Spinal cord (tissue), 10 donors: ENCODE data around the gene SLC6A1. TPM values are rescaled to one million over a fixed set of nuclear protein-coding genes. Genes with fewer than 3 reads are reported as not detected.

ENCODE experiments used
- DNase-seq, 6 donors: peaks; one replicate each; pipeline versions ENCODE4 v3.0.0 to v3.0.0-alpha.2; 2013 to 2015; ENCODE audit warnings: low spot score in 6 of 6, low read depth in 4 of 6
- H3K27ac ChIP-seq: one replicate; pipeline ENCODE4 v1.5.1; 2013; ENCODE audit warnings: low read depth, low read length, control low read depth
- H3K27me3 ChIP-seq: one replicate; pipeline ENCODE4 v1.6.1; 2013; ENCODE audit warnings: low read length; ENCODE audit not compliant: control insufficient read depth, insufficient read depth
- H3K36me3 ChIP-seq: one replicate; pipeline ENCODE4 v1.6.1; 2013; ENCODE audit warnings: low read length; ENCODE audit not compliant: control insufficient read depth, insufficient read depth
- H3K4me1 ChIP-seq: one replicate; pipeline ENCODE4 v1.6.1; 2013; ENCODE audit warnings: low read length; ENCODE audit not compliant: control insufficient read depth, insufficient read depth
- H3K4me3 ChIP-seq: one replicate; pipeline ENCODE4 v1.5.1; 2013; ENCODE audit warnings: low read depth, low read length, control low read depth
- H3K9me3 ChIP-seq: one replicate; pipeline ENCODE4 v1.6.1; 2013; ENCODE audit warnings: low read length; ENCODE audit not compliant: control insufficient read depth, insufficient read depth
- WGBS: methylation state at CpG from one replicate; pipeline ENCODE4 v1.1.5; 2013; ENCODE audit warnings: missing lambda C conversion rate; ENCODE audit not compliant: insufficient coverage; 5-methylcytosine and 5-hydroxymethylcytosine counted together
- polyA plus RNA-seq, 2 donors: library from polyadenylated mRNA; unstranded; fragments of 120-200 nt; gene quantifications; one replicate each; pipeline ENCODE4 v1.2.1, GENCODE V29; 2013; ENCODE audit not compliant: insufficient read length in 2 of 2
- total RNA-seq, 2 donors: library from RNA; depleted of rRNA in 1 of 2; stranded (reverse); fragments of 120-200 nt in 1 of 2; fragments of >200 nt in 1 of 2; gene quantifications; one replicate each; pipeline versions ENCODE4 v1.2.3 to v1.2.4, GENCODE V29; 2013 to 2014
- donor health status: healthy.

Gene SLC6A1
- total and polyA plus RNA-seq, 4 donors = 228 to 740 (median 376) TPM

DNA sequence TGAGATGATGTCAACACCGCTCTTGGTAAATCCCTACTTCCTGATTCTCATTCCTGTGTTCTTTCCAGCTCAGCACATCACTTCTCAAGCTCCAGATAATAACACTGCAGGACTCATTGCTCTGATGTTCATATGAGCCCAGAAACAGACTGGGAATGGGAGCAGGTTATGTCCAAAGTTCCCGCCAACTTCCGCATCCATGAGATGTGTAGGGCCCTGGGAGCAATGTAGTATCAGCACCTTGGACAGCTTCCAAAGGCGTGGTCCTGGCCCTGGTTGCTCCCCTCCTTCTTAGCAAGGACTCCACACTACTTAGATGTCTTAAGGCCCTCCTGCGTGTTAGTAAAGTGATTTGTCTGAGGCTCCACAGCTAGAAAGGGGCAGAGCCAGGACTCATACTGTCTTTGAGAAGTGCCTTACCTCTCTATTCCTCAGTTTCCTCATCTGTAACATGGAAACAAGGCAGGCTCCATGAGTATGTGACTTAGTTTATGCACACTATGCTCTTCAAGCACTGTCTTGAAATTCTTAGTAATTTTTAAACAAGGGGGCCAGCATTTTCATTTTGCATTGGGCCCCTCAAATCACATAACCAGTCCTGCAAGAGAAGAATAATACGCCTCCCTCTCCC is 27.9 kb upstream of the SLC6A1 start:
- Histone ChIP-seq H3K4me3 (no peak overlapping the region), H3K36me3 (no peaks in the 10 kb centered on the region), H3K4me1 (peaks cover 27% of the 10 kb centered on the region), H3K27me3 (no peaks in the 10 kb centered on the region), H3K27ac (no peak overlapping the region), H3K9me3 (no peaks in the 10 kb centered on the region)
- WGBS = 46% methylated on average over 3 of the region's 6 CpGs
- no peak for DNase-seq

DNA sequence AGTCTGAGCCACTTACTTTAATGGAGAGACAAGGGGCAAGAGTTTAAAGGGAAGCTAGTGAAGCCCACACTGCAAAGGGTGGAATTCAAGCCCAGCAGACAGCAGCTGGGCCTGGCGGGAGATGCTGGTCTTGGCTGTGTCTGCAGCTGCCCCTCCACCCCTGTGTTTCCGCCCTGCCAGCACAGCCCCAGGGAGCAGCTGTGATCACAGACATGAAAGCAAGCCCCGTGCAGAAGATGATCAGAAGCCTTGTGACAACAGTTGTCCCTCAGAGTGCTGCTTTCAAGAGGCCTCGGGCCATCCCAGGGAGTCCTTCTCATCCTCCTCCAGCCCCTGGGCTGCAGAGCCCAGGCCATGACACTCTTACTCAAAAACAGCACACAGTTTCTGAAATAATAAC is 24.1 kb upstream of the SLC6A1 start:
- Histone ChIP-seq H3K9me3 (no peaks in the 10 kb centered on the region), H3K4me1 (peaks cover 39% of the 10 kb centered on the region), H3K27ac (peak overlapping the region; percentile 62), H3K36me3 (no peaks in the 10 kb centered on the region), H3K27me3 (peaks cover 2% of the 10 kb centered on the region), H3K4me3 (no peak overlapping the region)
- DNase-seq = peak in 2 of 6 donors; percentile 70 to 87
- 28% methylated on average over 4 of the region's 4 CpGs for WGBS

DNA sequence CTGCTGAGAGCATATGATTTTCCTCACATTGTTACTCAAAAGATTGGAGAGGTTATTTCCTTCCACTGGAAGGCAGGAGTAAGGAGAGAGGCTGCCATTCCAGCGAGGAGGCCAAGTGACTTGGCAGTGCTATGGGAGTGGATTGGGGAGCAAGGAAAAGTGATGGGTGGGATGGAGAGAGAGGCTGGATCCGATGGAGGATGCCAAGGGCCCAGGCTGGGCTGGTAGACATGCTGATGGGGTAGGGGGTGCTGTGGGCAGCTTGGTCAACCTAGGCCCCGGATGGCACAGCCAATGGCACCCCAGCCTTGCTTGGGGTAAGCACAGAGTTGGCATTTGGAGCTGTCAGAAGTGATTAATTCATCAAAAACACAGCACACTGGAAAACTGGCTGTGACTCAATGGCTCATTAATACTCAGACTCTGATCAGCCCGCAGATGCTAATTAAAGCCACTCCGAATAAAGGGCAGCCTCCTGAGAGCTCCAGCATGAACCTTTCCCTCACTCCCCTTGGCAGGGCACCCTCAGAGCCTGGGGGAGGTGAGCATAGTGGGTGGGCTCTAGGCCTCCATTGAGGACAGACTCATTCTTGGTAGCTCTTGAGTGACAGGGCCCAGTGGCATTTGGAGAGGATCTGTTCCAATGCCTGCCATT is 22.1 kb upstream of the SLC6A1 start:
- 67% methylated on average over 3 of the region's 5 CpGs for WGBS
- Histone ChIP-seq H3K36me3 (no peaks in the 10 kb centered on the region), H3K27me3 (peaks cover 2% of the 10 kb centered on the region), H3K4me3 (no peak overlapping the region), H3K27ac (peak overlapping the region; percentile 1), H3K4me1 (peaks cover 42% of the 10 kb centered on the region), H3K9me3 (no peaks in the 10 kb centered on the region)
- DNase-seq = peak in 1 of 6 donors; percentile 76

DNA sequence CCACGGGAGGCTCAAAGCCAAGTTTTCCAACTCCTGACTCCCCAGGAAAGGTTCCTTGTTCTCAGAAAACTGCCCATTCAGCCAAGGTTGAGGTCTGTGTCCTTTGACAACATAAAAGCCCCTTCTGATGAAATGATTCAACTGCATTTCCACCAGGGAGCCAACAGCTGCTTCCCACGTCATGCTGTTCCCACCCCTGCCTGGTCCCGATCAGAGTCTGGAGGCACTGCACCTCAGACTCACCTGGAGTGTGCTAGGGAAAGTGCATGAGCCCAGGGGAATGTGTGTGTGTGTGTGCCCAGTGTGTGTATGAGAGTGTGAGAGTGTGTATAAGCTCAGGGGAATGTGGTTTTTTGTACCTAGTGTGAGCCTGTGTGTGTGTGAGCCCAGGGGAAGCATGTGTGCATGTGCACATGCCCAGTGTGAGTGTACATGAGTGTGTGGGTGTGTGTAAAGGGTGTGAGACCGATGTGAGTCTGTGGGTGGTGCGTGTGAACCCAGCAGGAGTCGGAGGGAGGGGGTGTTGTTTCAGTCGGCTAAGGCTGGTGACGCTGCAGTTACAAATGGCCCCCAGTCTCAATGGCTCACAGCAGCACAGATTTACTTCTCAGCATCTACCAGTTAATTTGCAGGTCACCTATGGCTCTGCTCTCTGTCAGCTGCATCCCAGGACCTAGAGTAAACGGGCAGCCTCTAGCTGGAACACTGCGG is 20.3 kb upstream of the SLC6A1 start:
- Histone ChIP-seq H3K4me1 (peaks cover 46% of the 10 kb centered on the region), H3K36me3 (no peaks in the 10 kb centered on the region), H3K27me3 (peaks cover 2% of the 10 kb centered on the region), H3K9me3 (no peaks in the 10 kb centered on the region), H3K4me3 (no peak overlapping the region), H3K27ac (peak overlapping the region; percentile 62)
- WGBS = 41% methylated on average over 8 of the region's 10 CpGs
- peak in 2 of 6 donors; percentile 48 to 60 for DNase-seq

DNA sequence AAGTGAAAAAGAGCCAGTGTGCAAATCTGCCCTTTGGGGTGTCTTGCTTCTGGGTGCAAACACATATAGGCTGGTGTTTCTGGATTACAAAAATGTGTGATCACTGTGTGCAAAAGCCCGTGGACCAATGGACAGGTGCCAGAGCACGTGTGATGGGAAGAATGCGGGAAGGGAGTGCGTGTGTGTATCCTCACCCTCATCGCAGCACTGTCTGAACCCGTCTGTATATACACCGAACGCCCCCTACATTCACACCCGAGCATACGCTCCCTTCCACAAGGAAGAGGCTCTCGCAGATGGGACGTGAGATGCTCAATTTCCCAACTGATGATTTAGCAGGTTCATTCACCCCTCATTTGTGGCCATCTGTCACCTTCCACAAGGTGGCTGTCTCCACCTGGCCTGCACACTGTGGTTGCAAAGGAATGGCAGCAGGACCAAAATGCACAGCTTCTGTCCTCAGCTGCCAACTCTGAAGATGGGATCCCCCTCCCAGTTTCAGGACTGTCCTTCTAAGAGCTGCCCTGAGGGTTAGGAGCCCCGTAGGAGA is 19.4 kb upstream of the SLC6A1 start:
- H3K9me3 ChIP-seq = no peaks in the 10 kb centered on the region
- DNase-seq = peak in 2 of 6 donors; percentile 48 to 56
- 87% methylated on average over 12 of the region's 13 CpGs for WGBS
- no peaks in the 10 kb centered on the region for H3K36me3 ChIP-seq
- H3K4me1 ChIP-seq = peaks cover 45% of the 10 kb centered on the region
- no peak overlapping the region for H3K27ac ChIP-seq
- no peak overlapping the region for H3K4me3 ChIP-seq
- peaks cover 2% of the 10 kb centered on the region for H3K27me3 ChIP-seq

DNA sequence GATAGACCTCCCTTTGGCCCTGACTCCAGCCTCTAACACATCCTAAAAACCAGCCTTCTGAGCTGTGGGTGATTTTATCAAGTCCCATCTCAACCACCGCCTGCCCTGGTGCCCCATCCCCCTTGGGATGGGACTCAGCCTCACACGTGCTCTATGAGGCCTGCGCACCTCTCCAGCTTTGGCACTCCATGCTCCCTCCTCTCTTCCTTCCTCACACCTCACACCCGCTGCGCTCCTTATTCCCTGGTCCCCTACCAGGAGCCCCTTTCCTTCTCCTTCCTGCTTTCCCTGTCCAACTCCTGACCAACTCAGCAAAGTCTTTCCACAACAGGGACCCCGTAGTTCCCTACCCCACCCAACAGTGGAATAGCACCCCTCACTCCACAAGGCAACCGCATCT is 18.4 kb upstream of the SLC6A1 start:
- DNase-seq = no peak
- Histone ChIP-seq H3K4me1 (peaks cover 43% of the 10 kb centered on the region), H3K36me3 (no peaks in the 10 kb centered on the region), H3K9me3 (no peaks in the 10 kb centered on the region), H3K4me3 (no peak overlapping the region), H3K27ac (no peak overlapping the region), H3K27me3 (peaks cover 2% of the 10 kb centered on the region)
- 89% methylated on average over 7 of the region's 7 CpGs for WGBS

DNA sequence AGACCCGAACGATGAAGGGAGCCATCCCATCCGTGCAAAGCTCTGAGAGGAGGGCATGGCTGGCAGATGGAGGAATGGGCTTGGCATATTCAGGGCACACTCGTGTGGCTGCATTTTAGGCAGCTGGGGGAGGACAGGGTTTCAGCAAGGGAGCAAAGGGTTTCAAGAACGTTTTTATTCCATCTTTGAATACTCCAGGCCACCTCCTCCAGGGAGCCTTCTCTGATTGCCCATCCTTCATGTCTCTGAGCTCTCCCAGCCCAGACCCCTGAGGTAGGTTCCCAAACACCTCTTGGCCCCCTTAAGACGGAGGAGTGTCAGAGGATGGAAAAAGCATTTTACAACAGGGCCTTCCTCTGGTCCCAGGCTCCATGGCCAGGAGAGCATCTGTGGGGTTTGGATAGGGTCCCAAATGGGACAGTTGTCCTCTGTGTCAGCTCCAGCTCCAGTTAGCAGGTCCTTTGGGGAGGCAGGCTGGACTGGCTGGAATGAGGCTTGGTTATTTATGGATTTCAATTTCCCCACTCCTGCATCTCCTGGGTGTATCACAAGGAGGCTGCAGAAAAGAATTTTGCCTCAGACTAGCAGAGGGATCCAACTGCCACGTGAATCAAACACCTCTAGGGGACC is 17.7 kb upstream of the SLC6A1 start:
- Histone ChIP-seq H3K36me3 (no peaks in the 10 kb centered on the region), H3K4me3 (no peak overlapping the region), H3K27me3 (peaks cover 2% of the 10 kb centered on the region), H3K9me3 (no peaks in the 10 kb centered on the region), H3K4me1 (peaks cover 43% of the 10 kb centered on the region), H3K27ac (no peak overlapping the region)
- peak in 1 of 6 donors; percentile 21 for DNase-seq
- 61% methylated on average over 5 of the region's 7 CpGs for WGBS

DNA sequence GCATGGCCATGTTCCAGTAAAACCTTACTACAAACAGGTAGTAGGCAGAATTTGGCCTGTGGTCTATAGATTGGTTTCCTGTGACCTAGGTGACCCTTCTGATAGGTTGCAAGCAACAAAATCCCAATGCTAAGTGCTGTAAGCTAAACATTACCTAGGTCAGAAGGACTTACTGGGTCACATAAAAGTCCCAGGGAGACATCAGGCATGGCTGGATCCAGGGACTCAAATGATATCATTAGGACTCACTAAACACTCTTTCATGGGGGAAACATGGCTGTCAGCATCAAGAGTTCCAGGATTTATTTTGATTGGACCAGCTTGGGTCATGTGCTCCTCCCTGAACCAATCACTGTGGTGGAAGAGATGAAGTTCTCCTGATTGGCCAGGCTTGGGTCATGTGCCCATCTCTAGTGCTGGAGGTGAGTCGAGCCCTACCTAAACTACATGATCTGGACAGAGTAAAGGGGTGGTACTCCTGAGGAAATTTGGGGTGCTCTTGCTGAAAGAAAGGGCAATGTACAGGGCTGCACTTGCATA is 16.8 kb upstream of the SLC6A1 start:
- Histone ChIP-seq H3K36me3 (no peaks in the 10 kb centered on the region), H3K27me3 (peaks cover 2% of the 10 kb centered on the region), H3K4me1 (peaks cover 37% of the 10 kb centered on the region), H3K4me3 (no peak overlapping the region), H3K9me3 (no peaks in the 10 kb centered on the region), H3K27ac (no peak overlapping the region)
- no peak for DNase-seq
- 88% methylated on average over 1 of the region's 1 CpG for WGBS

DNA sequence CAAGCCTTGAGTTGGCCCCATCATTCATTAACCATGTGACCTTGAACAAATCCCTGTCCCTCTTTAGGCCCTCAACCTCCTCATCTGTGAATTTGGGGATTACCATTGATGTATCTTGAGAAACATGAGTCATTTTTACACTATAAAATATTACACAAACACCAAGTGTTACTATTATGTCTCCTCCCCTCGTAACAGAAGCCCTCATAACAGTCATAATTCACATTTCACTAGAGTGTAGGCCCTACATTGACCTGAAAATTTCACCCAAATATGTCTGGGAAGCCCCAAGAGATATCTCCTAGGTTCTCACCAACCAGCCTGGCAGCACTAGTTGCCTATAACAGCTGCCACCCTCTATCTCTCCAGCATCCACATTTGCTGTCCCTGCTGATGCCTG is 15.8 kb upstream of the SLC6A1 start:
- WGBS = 92% methylated on average over 1 of the region's 1 CpG
- no peak for DNase-seq

More for the DNA sequence above, 15.8 kb upstream of the SLC6A1 start:
- Histone ChIP-seq H3K4me1 (peaks cover 31% of the 10 kb centered on the region), H3K27me3 (peaks cover under 1% of the 10 kb centered on the region), H3K36me3 (no peaks in the 10 kb centered on the region), H3K4me3 (no peak overlapping the region), H3K9me3 (no peaks in the 10 kb centered on the region), H3K27ac (no peak overlapping the region)
